ENCODE results near the gene FAM181A. TPM values are rescaled to one million over a fixed set of nuclear protein-coding genes. Genes with fewer than 3 reads are reported as not detected.

Gene FAM181A
- total RNA-seq, 1 experiment from 2014 or later = not detected

DNA sequence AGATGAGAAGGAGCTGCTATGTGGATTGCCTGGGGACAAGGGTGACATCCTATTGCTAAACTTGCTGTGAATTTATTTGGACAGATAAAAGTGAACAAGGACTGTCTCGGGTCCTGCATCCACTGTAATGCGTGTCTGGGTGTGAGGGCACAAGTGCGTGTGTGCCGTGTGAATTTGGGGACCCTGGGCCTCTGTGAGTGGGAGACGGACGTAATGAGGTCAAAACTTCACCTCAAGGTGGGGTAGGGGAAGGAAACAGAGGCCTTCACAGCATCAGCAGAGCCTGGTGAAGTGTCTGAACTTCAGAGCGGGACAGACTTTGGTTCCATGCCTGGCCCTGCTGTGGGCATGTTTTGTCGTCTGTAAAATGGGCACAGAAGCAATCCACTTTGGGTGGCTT, 34.5 kb downstream of the FAM181A start:
- BruUV-seq (replicated peaks) = no TSS peak
- H3K27me3 Mint-ChIP-seq (ENCODE audit: unreplicated experiment) = no peaks in the 10 kb centered on the region
- no peak for DNase-seq
- H3K27ac Mint-ChIP-seq (ENCODE audit: unreplicated experiment) = peak overlapping the region; percentile 30
- intact Hi-C loops (cut with micrococcal nuclease; ENCODE audit: unreplicated experiment) = no loop called here
- H3K4me3 Mint-ChIP-seq (ENCODE audit: low read depth, unreplicated experiment) = no peak overlapping the region
- peaks cover 89% of the 10 kb centered on the region for H3K4me1 Mint-ChIP-seq (ENCODE audit: low read depth, unreplicated experiment)
- TF ChIP-seq CTCF (IDR thresholded peaks at IDR 0.05; ENCODE audit: unreplicated experiment) = no peak
- H3K36me3 Mint-ChIP-seq (ENCODE audit: insufficient read depth, unreplicated experiment) = peaks cover 22% of the 10 kb centered on the region
- CTCF ChIA-PET = no interaction called here
- peaks cover 5% of the 10 kb centered on the region for H3K9me3 Mint-ChIP-seq (ENCODE audit: low read depth, unreplicated experiment)

DNA sequence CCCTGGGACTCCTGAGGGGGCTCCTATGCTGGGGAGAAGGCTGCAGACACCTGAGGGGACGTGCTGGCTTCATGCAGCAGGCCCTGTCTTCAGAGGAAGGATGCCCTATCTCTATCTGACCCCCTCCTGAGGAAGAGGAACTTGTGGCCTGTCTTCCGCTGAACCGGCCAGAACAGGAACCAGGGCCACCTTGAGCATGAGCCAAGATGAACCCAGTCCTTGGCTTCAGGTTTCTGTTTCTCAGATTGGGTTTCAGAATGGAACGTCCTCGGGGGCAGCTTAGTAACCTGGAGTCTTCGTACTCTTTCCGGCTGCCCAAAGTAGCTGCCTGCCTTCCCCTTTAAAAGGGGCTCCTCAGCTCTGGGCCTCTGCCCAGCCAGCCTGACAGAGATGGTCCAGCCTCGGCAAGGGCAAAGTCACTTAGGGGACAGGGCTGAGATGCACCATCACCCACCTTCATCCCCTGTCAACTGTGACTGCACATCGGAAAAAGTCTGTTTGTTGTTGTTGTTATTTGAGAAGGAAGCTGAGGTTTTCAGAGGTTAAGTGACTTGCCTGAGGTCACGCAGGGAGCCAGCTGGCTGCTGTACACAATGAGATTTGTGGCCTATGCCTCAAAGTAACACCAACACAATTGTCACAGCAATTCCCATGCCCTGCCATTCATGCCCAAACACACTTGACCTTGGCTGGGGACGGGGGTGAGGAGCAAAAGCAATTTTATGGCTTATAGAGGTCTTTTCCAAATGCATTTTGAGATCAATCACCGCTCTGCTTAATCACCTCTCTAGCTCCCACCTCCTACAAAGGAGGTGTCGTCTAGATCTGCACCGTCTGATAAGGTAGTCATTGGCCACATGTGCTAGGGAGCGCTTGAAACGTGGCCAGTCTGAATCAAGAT, 35.8 kb downstream of the FAM181A start:
- no peaks in the 10 kb centered on the region for H3K27me3 Mint-ChIP-seq (ENCODE audit: unreplicated experiment)
- intact Hi-C loops (cut with micrococcal nuclease; ENCODE audit: unreplicated experiment) = no loop called here
- peaks cover 75% of the 10 kb centered on the region for H3K4me1 Mint-ChIP-seq (ENCODE audit: low read depth, unreplicated experiment)
- peaks cover 5% of the 10 kb centered on the region for H3K9me3 Mint-ChIP-seq (ENCODE audit: low read depth, unreplicated experiment)
- no TSS peak for BruUV-seq (replicated peaks)
- no peak overlapping the region for H3K4me3 Mint-ChIP-seq (ENCODE audit: low read depth, unreplicated experiment)
- H3K36me3 Mint-ChIP-seq (ENCODE audit: insufficient read depth, unreplicated experiment) = peaks cover 22% of the 10 kb centered on the region
- no peak for DNase-seq
- no peak for TF ChIP-seq CTCF (IDR thresholded peaks at IDR 0.05; ENCODE audit: unreplicated experiment)
- no peak overlapping the region for H3K27ac Mint-ChIP-seq (ENCODE audit: unreplicated experiment)
- CTCF ChIA-PET = interaction anchor here (0.9 kb wide), 1 partner anchor 23 kb away, joined by 3 read pairs; no protein-coding TSS in a partner anchor

GRCh38 chr14:93963692-93964091, 36.5 kb downstream of the FAM181A start:
- CTCF ChIA-PET = interaction anchor here (0.9 kb wide), 1 partner anchor 24 kb away, joined by 3 read pairs; no protein-coding TSS in a partner anchor
- Mint-ChIP-seq H3K36me3 (ENCODE audit: insufficient read depth, unreplicated experiment) (peaks cover 22% of the 10 kb centered on the region), H3K4me1 (ENCODE audit: low read depth, unreplicated experiment) (peaks cover 68% of the 10 kb centered on the region)

DNA sequence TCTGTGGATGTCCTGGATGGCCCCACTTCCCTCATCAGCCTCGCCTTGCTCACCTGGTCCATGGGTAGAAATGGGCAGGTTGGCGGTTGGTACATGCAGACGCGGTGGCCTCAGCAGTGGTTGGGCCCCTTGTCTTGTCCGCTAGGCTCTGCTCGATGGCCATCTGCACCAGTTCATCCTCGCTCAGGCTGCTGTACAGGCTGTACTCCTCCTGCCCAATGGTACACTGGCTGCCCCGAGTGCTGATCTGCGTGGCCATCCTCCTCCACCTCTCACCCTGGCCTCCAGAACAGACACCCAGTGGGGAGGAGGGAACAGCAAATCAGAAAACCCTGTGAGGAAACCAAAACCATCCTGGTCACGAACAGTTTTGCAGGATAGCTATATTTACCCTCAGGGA, 37.1 kb downstream of the FAM181A start:
- Mint-ChIP-seq H3K27ac (ENCODE audit: unreplicated experiment) (no peak overlapping the region), H3K4me1 (ENCODE audit: low read depth, unreplicated experiment) (peaks cover 62% of the 10 kb centered on the region), H3K27me3 (ENCODE audit: unreplicated experiment) (no peaks in the 10 kb centered on the region), H3K4me3 (ENCODE audit: low read depth, unreplicated experiment) (no peak overlapping the region), H3K9me3 (ENCODE audit: low read depth, unreplicated experiment) (peaks cover 5% of the 10 kb centered on the region), H3K36me3 (ENCODE audit: insufficient read depth, unreplicated experiment) (peaks cover 16% of the 10 kb centered on the region)
- CTCF ChIA-PET = no interaction called here
- no peak for TF ChIP-seq CTCF (IDR thresholded peaks at IDR 0.05; ENCODE audit: unreplicated experiment)
- intact Hi-C loops (cut with micrococcal nuclease; ENCODE audit: unreplicated experiment) = no loop called here
- DNase-seq = no peak
- BruUV-seq (replicated peaks) = no TSS peak

More at GRCh38 chr14:93963692-93964091, 36.5 kb downstream of the FAM181A start:
- H3K4me3 Mint-ChIP-seq (ENCODE audit: low read depth, unreplicated experiment) = no peak overlapping the region
- H3K9me3 Mint-ChIP-seq (ENCODE audit: low read depth, unreplicated experiment) = peaks cover 5% of the 10 kb centered on the region
- no TSS peak for BruUV-seq (replicated peaks)
- no peak for DNase-seq
- intact Hi-C loops (cut with micrococcal nuclease; ENCODE audit: unreplicated experiment) = no loop called here
- no peak overlapping the region for H3K27ac Mint-ChIP-seq (ENCODE audit: unreplicated experiment)
- H3K27me3 Mint-ChIP-seq (ENCODE audit: unreplicated experiment) = no peaks in the 10 kb centered on the region
- no peak for TF ChIP-seq CTCF (IDR thresholded peaks at IDR 0.05; ENCODE audit: unreplicated experiment)

Measured in Calu3 (cell line).